Muscle layer of colon (tissue), 2 donors: Measurements from ENCODE around the gene PYGB.

ENCODE experiments used
- H3K27ac ChIP-seq: one replicate; pipeline ENCODE4 v1.7.0; 2013; ENCODE audit warnings: low read depth, mild to moderate bottlenecking, low read length, moderate library complexity
- H3K27me3 ChIP-seq, 2 donors: one replicate each; pipeline ENCODE4 v1.7.0; 2013; ENCODE audit warnings: low read length in 2 of 2, mild to moderate bottlenecking in 2 of 2; ENCODE audit not compliant: insufficient read depth in 2 of 2, control insufficient read depth in 1 of 2
- H3K36me3 ChIP-seq: one replicate; pipeline ENCODE4 v1.7.0; 2013; ENCODE audit warnings: mild to moderate bottlenecking, low read length; ENCODE audit not compliant: insufficient read depth
- H3K4me1 ChIP-seq: one replicate; pipeline ENCODE4 v1.7.0; 2013; ENCODE audit warnings: mild to moderate bottlenecking, low read length; ENCODE audit not compliant: insufficient read depth
- H3K4me3 ChIP-seq, 2 donors: one replicate each; pipeline ENCODE4 v1.7.0; 2013; ENCODE audit warnings: low read length in 2 of 2, low read depth in 1 of 2, mild to moderate bottlenecking in 1 of 2, moderate library complexity in 1 of 2
- H3K9ac ChIP-seq: one replicate; pipeline ENCODE4 v1.7.0; 2013; ENCODE audit warnings: low read length
- H3K9me3 ChIP-seq: one replicate; pipeline ENCODE4 v1.7.0; 2013; ENCODE audit warnings: mild to moderate bottlenecking, low read length
- donor health status: abdominal sarcoma.
- donor health status: Adenocarcinoma of cecum.

PYGB gene

GRCh38 chr20:25293507-25293906, 45.6 kb downstream of the PYGB start:
- Histone ChIP-seq H3K36me3 (peaks cover 82% of the 10 kb centered on the region), H3K27me3 (no peaks in the 10 kb centered on the region), H3K9me3 (no peaks in the 10 kb centered on the region), H3K4me1 (peaks cover 32% of the 10 kb centered on the region), H3K9ac (no peak overlapping the region), H3K27ac (no peak overlapping the region), H3K4me3 (no peak overlapping the region)

- H3K27me3 ChIP-seq = no peaks in the 10 kb centered on the region
- no peak overlapping the region for H3K9ac ChIP-seq
- peaks cover 82% of the 10 kb centered on the region for H3K36me3 ChIP-seq
- H3K4me3 ChIP-seq = no peak overlapping the region
- H3K4me1 ChIP-seq = peaks cover 32% of the 10 kb centered on the region
- peak overlapping the region; percentile 49 for H3K27ac ChIP-seq
- H3K9me3 ChIP-seq = no peaks in the 10 kb centered on the region
These were observed 46.1 kb downstream of the PYGB start for GRCh38 chr20:25293910-25294458.

GRCh38 chr20:25294459-25295385, 46.8 kb downstream of the PYGB start:
- peaks cover 82% of the 10 kb centered on the region for H3K36me3 ChIP-seq
- H3K27me3 ChIP-seq = no peaks in the 10 kb centered on the region
- no peak overlapping the region for H3K9ac ChIP-seq
- no peak overlapping the region for H3K4me3 ChIP-seq
- no peaks in the 10 kb centered on the region for H3K9me3 ChIP-seq
- peaks cover 32% of the 10 kb centered on the region for H3K4me1 ChIP-seq
- H3K27ac ChIP-seq = peak overlapping the region; percentile 80

- no peak overlapping the region for H3K9ac ChIP-seq
- H3K27ac ChIP-seq = peak overlapping the region; percentile 80
- no peaks in the 10 kb centered on the region for H3K27me3 ChIP-seq
- no peaks in the 10 kb centered on the region for H3K9me3 ChIP-seq
- H3K4me1 ChIP-seq = peaks cover 32% of the 10 kb centered on the region
- H3K4me3 ChIP-seq = no peak overlapping the region
- H3K36me3 ChIP-seq = peaks cover 82% of the 10 kb centered on the region
These were observed 47.7 kb downstream of the PYGB start for GRCh38 chr20:25295386-25296093.

- Histone ChIP-seq H3K4me1 (peaks cover 32% of the 10 kb centered on the region), H3K27ac (peak overlapping the region; percentile 80), H3K36me3 (peaks cover 75% of the 10 kb centered on the region), H3K4me3 (no peak overlapping the region), H3K27me3 (no peaks in the 10 kb centered on the region), H3K9ac (no peak overlapping the region), H3K9me3 (no peaks in the 10 kb centered on the region)
These were observed 48.5 kb downstream of the PYGB start for GRCh38 chr20:25296094-25297093.

- H3K4me3 ChIP-seq = no peak overlapping the region
- peak overlapping the region; percentile 35 for H3K27ac ChIP-seq
- peaks cover 74% of the 10 kb centered on the region for H3K36me3 ChIP-seq
- H3K9me3 ChIP-seq = no peaks in the 10 kb centered on the region
- no peaks in the 10 kb centered on the region for H3K27me3 ChIP-seq
- H3K9ac ChIP-seq = no peak overlapping the region
- H3K4me1 ChIP-seq = peaks cover 32% of the 10 kb centered on the region
These were observed 49.4 kb downstream of the PYGB start for GRCh38 chr20:25297141-25297905.

GRCh38 chr20:25299806-25300205, 51.9 kb downstream of the PYGB start:
- Histone ChIP-seq H3K9me3 (no peaks in the 10 kb centered on the region), H3K4me1 (peaks cover 22% of the 10 kb centered on the region), H3K27ac (no peak overlapping the region), H3K9ac (no peak overlapping the region), H3K27me3 (no peaks in the 10 kb centered on the region), H3K36me3 (peaks cover 61% of the 10 kb centered on the region), H3K4me3 (no peak overlapping the region)

GRCh38 chr20:25300496-25301170, 52.7 kb downstream of the PYGB start:
- H3K4me3 ChIP-seq = no peak overlapping the region
- peaks cover 14% of the 10 kb centered on the region for H3K4me1 ChIP-seq
- no peak overlapping the region for H3K9ac ChIP-seq
- peaks cover 55% of the 10 kb centered on the region for H3K36me3 ChIP-seq
- no peaks in the 10 kb centered on the region for H3K27me3 ChIP-seq
- H3K9me3 ChIP-seq = no peaks in the 10 kb centered on the region
- no peak overlapping the region for H3K27ac ChIP-seq

- Histone ChIP-seq H3K36me3 (peaks cover 47% of the 10 kb centered on the region), H3K4me1 (peaks cover 6% of the 10 kb centered on the region), H3K4me3 (no peak overlapping the region), H3K9ac (no peak overlapping the region), H3K27me3 (no peaks in the 10 kb centered on the region), H3K27ac (no peak overlapping the region), H3K9me3 (no peaks in the 10 kb centered on the region)
These were observed 53.6 kb downstream of the PYGB start for GRCh38 chr20:25301357-25301920.

- Histone ChIP-seq H3K27me3 (no peaks in the 10 kb centered on the region), H3K9me3 (no peaks in the 10 kb centered on the region), H3K27ac (no peak overlapping the region), H3K9ac (no peak overlapping the region), H3K4me3 (no peak overlapping the region), H3K4me1 (no peaks in the 10 kb centered on the region), H3K36me3 (peaks cover 35% of the 10 kb centered on the region)
These were observed 54.7 kb downstream of the PYGB start for GRCh38 chr20:25302596-25302995.
